HUES6 (cell line): ENCODE data around the gene DENND1A.

Experiments
- H3K27ac ChIP-seq: 2 replicates; pipeline ENCODE4 v1.7.0; 2013; ENCODE audit warnings: low read depth, mild to moderate bottlenecking, low read length, inconsistent platforms
- H3K27me3 ChIP-seq: 2 replicates; pipeline ENCODE4 v1.6.1; 2013; ENCODE audit warnings: low read length; ENCODE audit not compliant: control insufficient read depth, insufficient read depth
- H3K36me3 ChIP-seq: 2 replicates; pipeline ENCODE4 v1.6.1; 2013; ENCODE audit warnings: low read length; ENCODE audit not compliant: control insufficient read depth, insufficient read depth
- H3K4me1 ChIP-seq: 2 replicates; pipeline ENCODE4 v1.6.1; 2013; ENCODE audit warnings: low read length; ENCODE audit not compliant: control insufficient read depth, insufficient read depth
- H3K4me3 ChIP-seq: 2 replicates; pipeline ENCODE4 v1.5.1; 2013; ENCODE audit warnings: low read depth, low read length
- H3K9ac ChIP-seq: one replicate; pipeline ENCODE4 v1.6.1; 2013; ENCODE audit warnings: mild to moderate bottlenecking, low read length
- H3K9me3 ChIP-seq: 2 replicates; pipeline ENCODE4 v1.6.1; 2013; ENCODE audit warnings: low read depth, low read length; ENCODE audit not compliant: control insufficient read depth, insufficient read depth

The DENND1A gene

DNA sequence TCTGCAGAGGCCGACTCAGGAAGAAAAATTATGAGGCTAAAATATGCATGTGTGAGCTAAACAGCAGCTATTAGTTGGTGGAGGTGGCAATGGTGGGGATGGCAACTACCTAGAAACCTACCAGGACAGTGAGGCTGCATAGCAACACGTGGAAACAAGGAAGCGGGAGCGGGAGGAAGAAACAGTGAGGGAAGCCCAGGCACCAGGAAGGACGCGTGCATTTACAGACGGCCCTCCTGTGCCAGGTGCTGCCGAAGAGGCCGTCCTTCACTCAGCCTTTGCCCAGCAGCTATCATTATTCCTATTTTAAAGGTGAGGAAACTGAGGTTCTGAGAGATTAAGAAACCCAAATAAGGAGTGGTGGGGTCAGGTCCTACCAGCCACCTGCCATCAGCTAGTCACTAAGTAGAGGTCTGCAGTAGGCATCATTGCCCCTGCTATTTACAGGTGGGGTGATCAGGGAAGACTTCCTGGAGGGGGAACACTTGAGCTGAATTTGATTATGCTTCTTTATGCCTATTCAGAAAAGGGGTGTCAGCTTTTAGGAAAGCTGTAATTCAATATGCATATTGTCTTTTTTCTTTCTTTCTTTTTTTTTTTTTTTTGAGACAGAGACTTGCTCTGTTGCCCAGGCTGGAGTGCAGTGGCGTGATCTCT is 448.6 kb downstream of the DENND1A start:
- no peaks in the 10 kb centered on the region for H3K27me3 ChIP-seq
- H3K36me3 ChIP-seq = no peaks in the 10 kb centered on the region
- no peak overlapping the region for H3K9ac ChIP-seq
- H3K4me1 ChIP-seq = peaks cover 35% of the 10 kb centered on the region
- no peak overlapping the region for H3K27ac ChIP-seq
- no peak overlapping the region for H3K4me3 ChIP-seq
- H3K9me3 ChIP-seq = no peaks in the 10 kb centered on the region

DNA sequence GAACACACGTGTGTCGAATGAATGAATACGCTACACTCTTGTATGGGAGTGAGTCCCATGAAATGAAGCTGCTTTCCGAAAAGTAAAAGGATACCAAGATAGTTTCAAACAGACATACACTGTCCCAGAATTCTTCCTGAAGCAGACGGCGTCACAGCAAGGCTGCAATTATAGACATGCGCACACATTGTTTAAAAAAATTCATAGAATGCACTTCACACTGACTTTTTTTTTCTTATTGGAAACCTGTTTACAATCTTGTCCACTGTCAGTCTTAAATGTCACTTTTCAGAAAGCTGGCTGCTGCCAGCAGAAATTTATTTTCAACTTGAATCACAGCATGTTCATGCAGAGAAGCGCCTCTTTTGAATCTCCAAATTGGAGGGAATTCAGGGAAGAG is 449.1 kb downstream of the DENND1A start:
- H3K4me1 ChIP-seq = peaks cover 35% of the 10 kb centered on the region
- no peak overlapping the region for H3K9ac ChIP-seq
- H3K9me3 ChIP-seq = no peaks in the 10 kb centered on the region
- H3K27me3 ChIP-seq = no peaks in the 10 kb centered on the region
- no peak overlapping the region for H3K4me3 ChIP-seq
- H3K36me3 ChIP-seq = no peaks in the 10 kb centered on the region
- H3K27ac ChIP-seq = no peak overlapping the region

DNA sequence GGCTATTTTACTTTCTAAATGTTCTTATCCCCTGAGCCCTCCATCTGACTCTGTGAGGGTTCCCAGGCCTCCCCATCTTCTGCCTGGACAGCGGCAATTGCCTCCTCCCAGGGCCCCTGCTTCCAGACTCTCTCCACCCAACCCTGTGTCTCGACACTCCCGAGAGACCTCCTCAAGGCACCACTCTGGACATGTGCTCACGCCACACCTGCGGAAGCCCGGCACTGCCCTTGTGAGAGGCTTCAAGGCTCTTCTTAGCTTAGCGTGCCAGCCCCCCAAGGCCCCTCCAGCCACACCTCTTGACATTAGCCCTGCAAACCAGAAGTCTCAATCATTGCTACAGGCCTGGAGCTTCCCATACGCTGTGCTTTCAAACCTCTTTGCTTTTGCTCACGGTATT is 449.8 kb downstream of the DENND1A start:
- no peak overlapping the region for H3K27ac ChIP-seq
- H3K4me3 ChIP-seq = no peak overlapping the region
- peaks cover 35% of the 10 kb centered on the region for H3K4me1 ChIP-seq
- no peaks in the 10 kb centered on the region for H3K9me3 ChIP-seq
- H3K9ac ChIP-seq = no peak overlapping the region
- H3K36me3 ChIP-seq = no peaks in the 10 kb centered on the region
- no peaks in the 10 kb centered on the region for H3K27me3 ChIP-seq

GRCh38 chr9:123478967-123479602 is 450.8 kb downstream of the DENND1A start:
- Histone ChIP-seq H3K9me3 (no peaks in the 10 kb centered on the region), H3K27me3 (no peaks in the 10 kb centered on the region), H3K36me3 (no peaks in the 10 kb centered on the region), H3K27ac (no peak overlapping the region), H3K9ac (no peak overlapping the region), H3K4me1 (peaks cover 32% of the 10 kb centered on the region), H3K4me3 (no peak overlapping the region)

- Histone ChIP-seq H3K4me3 (no peak overlapping the region), H3K9me3 (no peaks in the 10 kb centered on the region), H3K36me3 (no peaks in the 10 kb centered on the region), H3K4me1 (peaks cover 27% of the 10 kb centered on the region), H3K9ac (no peak overlapping the region), H3K27me3 (no peaks in the 10 kb centered on the region), H3K27ac (no peak overlapping the region)
Observed at GRCh38 chr9:123478160-123478559, 451.8 kb downstream of the DENND1A start.

DNA sequence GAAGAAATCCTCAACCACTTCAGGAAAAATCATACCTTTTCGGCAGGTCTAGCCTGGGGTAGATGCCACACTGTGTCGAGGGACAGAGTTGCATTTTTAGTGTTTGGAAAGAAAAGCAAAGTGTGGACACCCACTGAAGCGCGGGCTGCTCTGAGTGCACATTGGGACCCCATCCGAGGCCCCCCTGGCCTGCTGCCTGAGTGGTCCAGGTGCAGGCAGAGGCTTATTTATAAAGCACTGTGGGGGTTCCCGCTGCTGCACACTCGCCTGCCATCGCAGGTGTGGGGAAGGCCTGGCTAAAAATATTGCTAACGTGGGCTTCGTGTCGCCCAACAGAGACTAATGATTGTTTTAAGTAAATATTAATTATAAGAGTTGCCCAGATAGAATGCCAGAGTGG is 454.5 kb downstream of the DENND1A start:
- Histone ChIP-seq H3K4me1 (peaks cover 6% of the 10 kb centered on the region), H3K9ac (no peak overlapping the region), H3K27me3 (no peaks in the 10 kb centered on the region), H3K36me3 (no peaks in the 10 kb centered on the region), H3K4me3 (no peak overlapping the region), H3K27ac (no peak overlapping the region), H3K9me3 (no peaks in the 10 kb centered on the region)

DNA sequence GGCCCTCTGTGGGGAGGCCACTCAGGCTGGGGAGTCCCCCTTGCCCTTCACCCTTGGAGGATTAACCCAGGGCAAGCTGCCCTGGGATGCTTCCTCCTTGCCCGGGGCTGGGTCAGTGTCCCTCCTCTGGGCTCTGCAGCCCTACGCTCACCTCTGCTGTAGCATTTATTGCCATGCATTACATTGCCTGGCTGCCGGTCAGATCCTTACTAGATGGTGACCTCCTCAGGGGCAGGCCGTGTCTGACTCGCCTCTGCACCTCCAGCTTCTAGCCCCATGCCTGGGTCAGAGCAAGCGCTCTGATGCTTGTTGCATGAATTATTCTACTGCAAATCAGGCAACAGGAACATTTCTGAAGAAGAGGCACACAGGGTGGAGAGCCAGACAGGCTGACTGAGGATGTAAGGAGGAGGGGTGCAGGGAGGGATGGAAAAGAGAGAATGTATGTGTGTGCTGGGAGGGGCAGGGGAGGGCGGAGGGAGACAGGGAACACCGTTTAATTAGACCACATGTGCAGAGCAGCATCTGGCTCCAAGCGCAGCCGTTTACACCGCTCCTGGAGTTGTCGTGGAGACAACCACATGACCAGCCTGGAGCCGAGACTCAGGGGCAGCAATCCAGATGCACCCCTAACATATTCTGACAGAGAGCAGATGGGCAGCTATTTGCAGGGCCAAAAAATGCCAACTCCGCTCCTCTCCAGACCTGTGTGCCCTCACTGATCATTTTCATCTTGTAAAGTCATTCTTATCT is 456.9 kb downstream of the DENND1A start:
- Histone ChIP-seq H3K36me3 (no peaks in the 10 kb centered on the region), H3K27me3 (no peaks in the 10 kb centered on the region), H3K9me3 (no peaks in the 10 kb centered on the region), H3K4me3 (no peak overlapping the region), H3K9ac (no peak overlapping the region), H3K4me1 (peaks cover 12% of the 10 kb centered on the region), H3K27ac (no peak overlapping the region)

- Histone ChIP-seq H3K36me3 (no peaks in the 10 kb centered on the region), H3K4me1 (peaks cover 12% of the 10 kb centered on the region)
Observed at GRCh38 chr9:123471843-123472570, 457.9 kb downstream of the DENND1A start.

GRCh38 chr9:123470991-123471770 is 458.7 kb downstream of the DENND1A start:
- Histone ChIP-seq H3K9me3 (no peaks in the 10 kb centered on the region), H3K4me3 (no peak overlapping the region), H3K36me3 (no peaks in the 10 kb centered on the region), H3K9ac (no peak overlapping the region), H3K27me3 (no peaks in the 10 kb centered on the region), H3K27ac (no peak overlapping the region), H3K4me1 (peaks cover 12% of the 10 kb centered on the region)

More at GRCh38 chr9:123471843-123472570, 457.9 kb downstream of the DENND1A start:
- Histone ChIP-seq H3K9me3 (no peaks in the 10 kb centered on the region), H3K27me3 (no peaks in the 10 kb centered on the region), H3K4me3 (no peak overlapping the region), H3K27ac (no peak overlapping the region), H3K9ac (no peak overlapping the region)

DNA sequence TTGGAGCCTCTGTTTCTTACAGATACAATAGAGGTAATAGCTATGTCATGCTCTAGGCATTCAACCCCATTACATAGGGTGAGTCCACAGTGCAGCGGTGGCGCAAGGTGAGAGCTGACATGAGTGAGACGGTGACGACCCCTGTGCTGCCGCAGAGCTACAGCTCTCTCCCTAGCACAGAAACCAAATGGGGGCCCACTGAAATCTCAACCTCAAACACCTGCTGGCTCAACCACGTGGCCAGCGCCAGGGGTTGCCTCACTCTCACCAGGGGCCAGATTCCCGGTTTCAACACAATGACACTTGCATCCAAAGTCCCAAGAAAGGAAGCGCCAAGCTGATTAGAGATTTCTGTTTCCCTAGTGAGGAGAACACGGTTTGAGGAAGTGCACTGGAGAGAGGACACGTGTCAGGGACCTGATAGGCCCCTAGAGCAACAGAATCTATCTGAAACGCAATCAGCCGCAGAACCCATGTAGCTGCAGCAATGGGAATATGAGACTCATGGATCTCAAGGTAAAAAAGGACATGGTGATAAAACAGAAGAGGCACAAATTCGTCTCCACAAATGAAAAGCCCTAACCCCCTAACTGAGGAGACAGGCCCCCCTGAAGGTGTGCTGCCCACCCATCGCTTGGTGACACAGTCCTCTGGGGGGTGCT is 459.7 kb downstream of the DENND1A start:
- no peaks in the 10 kb centered on the region for H3K9me3 ChIP-seq
- H3K4me3 ChIP-seq = no peak overlapping the region
- H3K9ac ChIP-seq = no peak overlapping the region
- no peaks in the 10 kb centered on the region for H3K36me3 ChIP-seq
- peaks cover 12% of the 10 kb centered on the region for H3K4me1 ChIP-seq
- no peak overlapping the region for H3K27ac ChIP-seq
- H3K27me3 ChIP-seq = no peaks in the 10 kb centered on the region
